Lower leg skin (tissue), 4 donors: ENCODE data around the gene PIEZO2. TPM values are rescaled to one million over a fixed set of nuclear protein-coding genes. Genes with fewer than 3 reads are reported as not detected.

Source experiments
- DNase-seq, 2 donors: peaks; one replicate each; pipeline ENCODE4 v3.0.0-alpha.2; 2019; ENCODE audit warnings: low spot score in 2 of 2
- H3K4me3 ChIP-seq: fragments of 200-600 bp; sonication (generic); 2 replicates; pipeline ENCODE4 v1.5.1; 2017; ENCODE audit warnings: mild to moderate bottlenecking, low read depth; ENCODE audit not compliant: poor library complexity, severe bottlenecking
- CTCF ChIP-seq, 3 donors: fragments of 450-650 bp; IDR thresholded peaks; one replicate each; pipeline ENCODE4 v1.5.1; 2016; ENCODE audit warnings: antibody characterized with exemption in 3 of 3, mild to moderate bottlenecking in 3 of 3, moderate library complexity in 2 of 3
- POLR2A ChIP-seq, 2 donors: fragments of 450-650 bp; IDR thresholded peaks; one replicate each; pipeline ENCODE4 v1.6.1; 2016 to 2017; ENCODE audit warnings: antibody characterized with exemption in 2 of 2, mild to moderate bottlenecking in 1 of 2, moderate library complexity in 1 of 2
- WGBS, 2 donors: methylation state at CpG; one replicate each; pipeline ENCODE4 v1.1.5; 2018; 5-methylcytosine and 5-hydroxymethylcytosine counted together
- intact Hi-C: fragments of 100-400 bp; cut with DNase I; formaldehyde crosslinking; loops from one replicate; pipeline ENCODE4 v1.15.0; 2023; ENCODE audit warnings: low total_unique reads
- total RNA-seq, 4 donors: library from RNA; depleted of rRNA; stranded (reverse); fragments of >200 nt; gene quantifications; one replicate each; pipeline ENCODE4 v1.1.0, GENCODE V29; 2016

The PIEZO2 gene
- total RNA-seq, 4 donors from 2014 or later: 0.30 to 1.8 (median 0.64) TPM

GRCh38 chr18:10858477-10858876 is 290.9 kb downstream of the PIEZO2 start:
- no peak for DNase-seq
- TF ChIP-seq POLR2A (IDR thresholded peaks at IDR 0.05): no peak
- TF ChIP-seq CTCF (IDR thresholded peaks at IDR 0.05): no peak
- intact Hi-C loops: loop anchor here (2.0 to 10.0 kb wide), 3 partner anchors 96 to 696 kb away; no protein-coding TSS in a partner anchor
- H3K4me3 ChIP-seq: no peak overlapping the region
- WGBS, 2 donors: 92 to 93% methylated on average over 4 of the region's 4 CpGs

GRCh38 chr18:10856132-10856531 is 293.2 kb downstream of the PIEZO2 start:
- TF ChIP-seq POLR2A (IDR thresholded peaks at IDR 0.05): no peak
- TF ChIP-seq CTCF (IDR thresholded peaks at IDR 0.05): no peak
- 49 to 50% methylated on average over 5 of the region's 5 CpGs for WGBS, 2 donors
- intact Hi-C loops: loop anchor here (10.0 kb wide), 2 partner anchors 189 to 699 kb away; no protein-coding TSS in a partner anchor
- no peak for DNase-seq
- H3K4me3 ChIP-seq: no peak overlapping the region

GRCh38 chr18:10852385-10853303 is 296.7 kb downstream of the PIEZO2 start:
- WGBS, 2 donors: 73 to 74% methylated on average over 11 of the region's 11 CpGs
- intact Hi-C loops: loop anchor here (10.0 kb wide), 2 partner anchors 192 to 702 kb away; no protein-coding TSS in a partner anchor
- no peak for DNase-seq
- TF ChIP-seq POLR2A (IDR thresholded peaks at IDR 0.05): no peak
- TF ChIP-seq CTCF (IDR thresholded peaks at IDR 0.05): no peak
- no peak overlapping the region for H3K4me3 ChIP-seq

GRCh38 chr18:10851824-10852319 is 297.5 kb downstream of the PIEZO2 start:
- DNase-seq: no peak
- WGBS, 2 donors: 1 to 2% methylated on average over 3 of the region's 3 CpGs
- intact Hi-C loops: loop anchor here (10.0 kb wide), 2 partner anchors 193 to 703 kb away; no protein-coding TSS in a partner anchor
- TF ChIP-seq POLR2A (IDR thresholded peaks at IDR 0.05): no peak
- TF ChIP-seq CTCF (IDR thresholded peaks at IDR 0.05): no peak
- no peak overlapping the region for H3K4me3 ChIP-seq

- intact Hi-C loops: loop anchor here (10.0 kb wide), 2 partner anchors 194 to 704 kb away; no protein-coding TSS in a partner anchor
- DNase-seq: no peak
- H3K4me3 ChIP-seq: no peak overlapping the region
- TF ChIP-seq POLR2A (IDR thresholded peaks at IDR 0.05) (no peak), CTCF (IDR thresholded peaks at IDR 0.05) (no peak)
- WGBS, 2 donors: 60 to 63% methylated on average over 1 of the region's 1 CpG
Measured at GRCh38 chr18:10850840-10851239, 298.5 kb downstream of the PIEZO2 start.
